ENCODE results near the gene BDH2. TPM values are rescaled to one million over a fixed set of nuclear protein-coding genes. Genes with fewer than 3 reads are reported as not detected.
A peak's percentile ranks its signal among the peaks of the same experiment; 100 is the strongest.

BDH2 gene
- 55.9 and 60.0 TPM in 2 replicates for total RNA-seq
- long read RNA-seq, transcript BDH2-204 (9 exons, 2,046 nt) = minor isoform, 109 of 355 reads
- long read RNA-seq, transcript BDH2-203 (10 exons, 1,742 nt) = minor isoform, 43 of 355 reads
- long read RNA-seq, transcript BDH2-201 (10 exons, 1,126 nt) = major isoform, 155 of 355 reads
- long read RNA-seq, partial matches to known transcripts = 10 of 355 reads
- long read RNA-seq, other reads (novel, unspliced or antisense) = 38 of 355 reads

- peak within 1 kb of the TSS; percentile 84 for H3K4me3 Mint-ChIP-seq (ENCODE audit: unreplicated experiment)
- H3K36me3 Mint-ChIP-seq (ENCODE audit: unreplicated experiment) = peaks cover 9% of the 10 kb centered on the region
- peaks cover 27% of the 10 kb centered on the region for H3K4me1 Mint-ChIP-seq (ENCODE audit: unreplicated experiment)
- H3K9me3 Mint-ChIP-seq (ENCODE audit: unreplicated experiment) = no peaks in the 10 kb centered on the region
- no peaks in the 10 kb centered on the region for H3K27me3 Mint-ChIP-seq (ENCODE audit: unreplicated experiment)
- TF ChIP-seq CTCF (IDR thresholded peaks at IDR 0.05) = peak; percentile 75
- no peak for DNase-seq (ENCODE audit: extremely low spot score, unreplicated experiment)
- peak within 1 kb of the TSS; percentile 87 for H3K27ac Mint-ChIP-seq (ENCODE audit: unreplicated experiment)
Observed at GRCh38 chr4:103099691-103100392, at the start of gene BDH2. BDH2 (minus strand) TSS chr4:103099834; CDS start chr4:103096254, 3,580 bp downstream.

GRCh38 chr4:103144926-103145325 is 45.3 kb upstream of the BDH2 start:
- Mint-ChIP-seq H3K4me1 (ENCODE audit: unreplicated experiment) (no peaks in the 10 kb centered on the region), H3K4me3 (ENCODE audit: unreplicated experiment) (no peak overlapping the region), H3K27ac (ENCODE audit: unreplicated experiment) (no peak overlapping the region), H3K9me3 (ENCODE audit: unreplicated experiment) (no peaks in the 10 kb centered on the region), H3K27me3 (ENCODE audit: unreplicated experiment) (no peaks in the 10 kb centered on the region), H3K36me3 (ENCODE audit: unreplicated experiment) (peaks cover 19% of the 10 kb centered on the region)
- TF ChIP-seq CTCF (IDR thresholded peaks at IDR 0.05) = no peak
- no peak for DNase-seq (ENCODE audit: extremely low spot score, unreplicated experiment)

DNA sequence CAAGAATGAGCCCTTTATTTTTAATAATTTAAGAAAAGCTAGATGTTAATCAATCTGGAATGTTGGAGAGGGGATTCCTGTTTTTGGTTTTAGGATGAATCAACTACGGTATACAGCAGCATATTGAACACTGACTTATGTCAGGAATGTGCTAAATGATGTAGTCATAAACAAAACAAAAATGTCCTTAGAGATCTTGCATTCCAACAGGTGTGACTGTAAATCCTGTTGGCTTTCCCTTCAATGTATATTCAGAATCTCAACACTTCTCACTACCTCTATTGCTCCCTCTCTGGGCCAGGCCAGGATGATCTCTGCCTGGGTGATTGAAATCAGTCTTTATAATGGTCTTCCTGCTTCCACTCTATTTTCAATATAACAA is 37.8 kb upstream of the BDH2 start:
- Mint-ChIP-seq H3K27me3 (ENCODE audit: unreplicated experiment) (no peaks in the 10 kb centered on the region), H3K4me3 (ENCODE audit: unreplicated experiment) (no peak overlapping the region), H3K36me3 (ENCODE audit: unreplicated experiment) (peaks cover 13% of the 10 kb centered on the region), H3K9me3 (ENCODE audit: unreplicated experiment) (no peaks in the 10 kb centered on the region), H3K4me1 (ENCODE audit: unreplicated experiment) (peaks cover 2% of the 10 kb centered on the region), H3K27ac (ENCODE audit: unreplicated experiment) (peak overlapping the region; percentile 8)
- no peak for TF ChIP-seq CTCF (IDR thresholded peaks at IDR 0.05)
- DNase-seq (ENCODE audit: extremely low spot score, unreplicated experiment) = no peak

- Mint-ChIP-seq H3K9me3 (ENCODE audit: unreplicated experiment) (no peaks in the 10 kb centered on the region), H3K27ac (ENCODE audit: unreplicated experiment) (no peak overlapping the region), H3K4me3 (ENCODE audit: unreplicated experiment) (no peak overlapping the region), H3K36me3 (ENCODE audit: unreplicated experiment) (peaks cover 13% of the 10 kb centered on the region), H3K4me1 (ENCODE audit: unreplicated experiment) (peaks cover 2% of the 10 kb centered on the region), H3K27me3 (ENCODE audit: unreplicated experiment) (no peaks in the 10 kb centered on the region)
- no peak for TF ChIP-seq CTCF (IDR thresholded peaks at IDR 0.05)
- no peak for DNase-seq (ENCODE audit: extremely low spot score, unreplicated experiment)
Observed at GRCh38 chr4:103136671-103137445, 37.2 kb upstream of the BDH2 start.

DNA sequence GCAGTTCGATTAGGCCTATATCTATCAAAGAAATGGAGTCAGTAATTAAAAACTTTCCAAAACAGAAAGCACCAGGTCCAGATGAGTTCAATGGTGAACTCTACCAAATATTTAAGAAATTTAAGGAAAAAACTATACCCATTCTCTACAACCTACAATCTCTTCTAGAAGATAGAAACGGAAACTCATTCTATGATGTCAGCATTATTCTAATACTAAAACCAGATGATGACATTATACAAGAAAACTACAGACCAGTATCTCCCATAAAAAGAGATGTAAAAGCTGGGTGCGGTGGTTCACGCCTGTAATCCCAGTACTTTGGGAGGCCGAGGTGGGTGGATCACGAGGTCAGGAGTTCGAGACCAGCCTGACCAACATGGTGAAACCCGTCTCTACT is 29.5 kb upstream of the BDH2 start:
- H3K4me3 Mint-ChIP-seq (ENCODE audit: unreplicated experiment) = no peak overlapping the region
- H3K27me3 Mint-ChIP-seq (ENCODE audit: unreplicated experiment) = no peaks in the 10 kb centered on the region
- no peak for TF ChIP-seq CTCF (IDR thresholded peaks at IDR 0.05)
- DNase-seq (ENCODE audit: extremely low spot score, unreplicated experiment) = no peak
- peaks cover 35% of the 10 kb centered on the region for H3K36me3 Mint-ChIP-seq (ENCODE audit: unreplicated experiment)
- peaks cover 3% of the 10 kb centered on the region for H3K4me1 Mint-ChIP-seq (ENCODE audit: unreplicated experiment)
- no peak overlapping the region for H3K27ac Mint-ChIP-seq (ENCODE audit: unreplicated experiment)
- peaks cover 34% of the 10 kb centered on the region for H3K9me3 Mint-ChIP-seq (ENCODE audit: unreplicated experiment)

Measured in osteocyte (in vitro differentiated cells).